ENCODE data around the gene FAM222A.
A peak's percentile ranks its signal among the peaks of the same experiment; 100 is the strongest.

Gene FAM222A

GRCh38 chr12:109758426-109759420 is 45.1 kb downstream of the FAM222A start:
- Mint-ChIP-seq H3K4me3 (no peak overlapping the region), H3K36me3 (ENCODE audit: low read depth) (peaks cover 20% of the 10 kb centered on the region), H3K27me3 (ENCODE audit: low read depth, poor library complexity) (no peaks in the 10 kb centered on the region), H3K9me3 (peaks cover 22% of the 10 kb centered on the region), H3K4me1 (peaks cover 15% of the 10 kb centered on the region), H3K27ac (no peak overlapping the region)
- peak; percentile 0 for DNase-seq
- TF ChIP-seq, protein P1, sequence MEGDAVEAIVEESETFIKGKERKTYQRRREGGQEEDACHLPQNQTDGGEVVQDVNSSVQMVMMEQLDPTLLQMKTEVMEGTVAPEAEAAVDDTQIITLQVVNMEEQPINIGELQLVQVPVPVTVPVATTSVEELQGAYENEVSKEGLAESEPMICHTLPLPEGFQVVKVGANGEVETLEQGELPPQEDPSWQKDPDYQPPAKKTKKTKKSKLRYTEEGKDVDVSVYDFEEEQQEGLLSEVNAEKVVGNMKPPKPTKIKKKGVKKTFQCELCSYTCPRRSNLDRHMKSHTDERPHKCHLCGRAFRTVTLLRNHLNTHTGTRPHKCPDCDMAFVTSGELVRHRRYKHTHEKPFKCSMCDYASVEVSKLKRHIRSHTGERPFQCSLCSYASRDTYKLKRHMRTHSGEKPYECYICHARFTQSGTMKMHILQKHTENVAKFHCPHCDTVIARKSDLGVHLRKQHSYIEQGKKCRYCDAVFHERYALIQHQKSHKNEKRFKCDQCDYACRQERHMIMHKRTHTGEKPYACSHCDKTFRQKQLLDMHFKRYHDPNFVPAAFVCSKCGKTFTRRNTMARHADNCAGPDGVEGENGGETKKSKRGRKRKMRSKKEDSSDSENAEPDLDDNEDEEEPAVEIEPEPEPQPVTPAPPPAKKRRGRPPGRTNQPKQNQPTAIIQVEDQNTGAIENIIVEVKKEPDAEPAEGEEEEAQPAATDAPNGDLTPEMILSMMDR (IDR thresholded peaks at IDR 0.05), result no peak

GRCh38 chr12:109759595-109759994 is 46.0 kb downstream of the FAM222A start:
- Mint-ChIP-seq H3K9me3 (peaks cover 22% of the 10 kb centered on the region), H3K4me1 (peaks cover 15% of the 10 kb centered on the region), H3K36me3 (ENCODE audit: low read depth) (peaks cover 17% of the 10 kb centered on the region), H3K27me3 (ENCODE audit: low read depth, poor library complexity) (no peaks in the 10 kb centered on the region), H3K4me3 (no peak overlapping the region), H3K27ac (no peak overlapping the region)
- peak; percentile 1 for DNase-seq
- TF ChIP-seq, protein P1 (IDR thresholded peaks at IDR 0.05), result no peak

GRCh38 chr12:109760031-109760929 is 46.7 kb downstream of the FAM222A start:
- H3K36me3 Mint-ChIP-seq (ENCODE audit: low read depth), result peaks cover 16% of the 10 kb centered on the region
- no peak overlapping the region for H3K27ac Mint-ChIP-seq
- TF ChIP-seq, protein P1 (IDR thresholded peaks at IDR 0.05), result no peak
- peaks cover 15% of the 10 kb centered on the region for H3K4me1 Mint-ChIP-seq
- H3K9me3 Mint-ChIP-seq, result peaks cover 21% of the 10 kb centered on the region
- H3K27me3 Mint-ChIP-seq (ENCODE audit: low read depth, poor library complexity), result no peaks in the 10 kb centered on the region
- DNase-seq, result peak; percentile 1
- H3K4me3 Mint-ChIP-seq, result no peak overlapping the region

GRCh38 chr12:109760930-109761921 is 47.6 kb downstream of the FAM222A start:
- H3K27me3 Mint-ChIP-seq (ENCODE audit: low read depth, poor library complexity), result no peaks in the 10 kb centered on the region
- no peak overlapping the region for H3K4me3 Mint-ChIP-seq
- H3K9me3 Mint-ChIP-seq, result peaks cover 12% of the 10 kb centered on the region
- TF ChIP-seq, protein P1 (IDR thresholded peaks at IDR 0.05), result no peak
- DNase-seq, result peak; percentile 1
- H3K27ac Mint-ChIP-seq, result no peak overlapping the region
- peaks cover 16% of the 10 kb centered on the region for H3K4me1 Mint-ChIP-seq
- H3K36me3 Mint-ChIP-seq (ENCODE audit: low read depth), result peaks cover 7% of the 10 kb centered on the region

DNA sequence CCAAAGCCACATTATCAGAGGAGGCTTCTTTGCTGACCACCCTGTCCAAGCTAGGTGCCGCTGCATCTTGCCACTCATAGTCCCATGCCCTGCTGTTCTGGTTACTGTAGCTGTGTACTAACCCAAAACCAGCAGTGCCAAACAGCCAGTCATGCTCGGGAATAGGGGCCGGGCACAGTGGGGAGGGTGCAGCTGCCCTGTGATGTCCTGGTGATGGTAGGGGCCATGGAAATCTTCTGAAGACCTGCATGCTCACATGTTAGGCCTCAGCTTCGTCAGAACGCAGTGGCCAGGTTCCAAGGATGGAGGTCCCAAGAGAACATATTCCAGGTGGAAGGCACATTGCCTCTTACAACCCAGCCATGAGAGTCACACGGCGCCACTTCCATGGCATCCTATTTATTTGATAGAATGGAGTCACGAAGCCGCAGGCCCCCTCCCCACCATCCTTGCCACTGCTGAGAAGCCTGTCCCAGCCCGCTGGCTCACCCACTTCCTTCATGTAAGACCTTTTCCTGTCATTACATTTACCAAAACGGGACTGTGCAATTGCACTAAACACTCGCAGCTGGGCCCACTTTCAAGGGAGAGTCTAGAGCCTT is 48.5 kb downstream of the FAM222A start:
- TF ChIP-seq, protein P1 (IDR thresholded peaks at IDR 0.05), result no peak
- DNase-seq, result peak; percentile 0
- H3K9me3 Mint-ChIP-seq, result peaks cover 2% of the 10 kb centered on the region
- H3K27me3 Mint-ChIP-seq (ENCODE audit: low read depth, poor library complexity), result no peaks in the 10 kb centered on the region
- no peak overlapping the region for H3K4me3 Mint-ChIP-seq
- H3K27ac Mint-ChIP-seq, result no peak overlapping the region
- H3K36me3 Mint-ChIP-seq (ENCODE audit: low read depth), result no peaks in the 10 kb centered on the region
- H3K4me1 Mint-ChIP-seq, result peaks cover 20% of the 10 kb centered on the region

All from nephron progenitor cell (in vitro differentiated cells).